ENCODE results near the gene FARP2. TPM values are rescaled to one million over a fixed set of nuclear protein-coding genes. Genes with fewer than 3 reads are reported as not detected.

The FARP2 gene, protein sequence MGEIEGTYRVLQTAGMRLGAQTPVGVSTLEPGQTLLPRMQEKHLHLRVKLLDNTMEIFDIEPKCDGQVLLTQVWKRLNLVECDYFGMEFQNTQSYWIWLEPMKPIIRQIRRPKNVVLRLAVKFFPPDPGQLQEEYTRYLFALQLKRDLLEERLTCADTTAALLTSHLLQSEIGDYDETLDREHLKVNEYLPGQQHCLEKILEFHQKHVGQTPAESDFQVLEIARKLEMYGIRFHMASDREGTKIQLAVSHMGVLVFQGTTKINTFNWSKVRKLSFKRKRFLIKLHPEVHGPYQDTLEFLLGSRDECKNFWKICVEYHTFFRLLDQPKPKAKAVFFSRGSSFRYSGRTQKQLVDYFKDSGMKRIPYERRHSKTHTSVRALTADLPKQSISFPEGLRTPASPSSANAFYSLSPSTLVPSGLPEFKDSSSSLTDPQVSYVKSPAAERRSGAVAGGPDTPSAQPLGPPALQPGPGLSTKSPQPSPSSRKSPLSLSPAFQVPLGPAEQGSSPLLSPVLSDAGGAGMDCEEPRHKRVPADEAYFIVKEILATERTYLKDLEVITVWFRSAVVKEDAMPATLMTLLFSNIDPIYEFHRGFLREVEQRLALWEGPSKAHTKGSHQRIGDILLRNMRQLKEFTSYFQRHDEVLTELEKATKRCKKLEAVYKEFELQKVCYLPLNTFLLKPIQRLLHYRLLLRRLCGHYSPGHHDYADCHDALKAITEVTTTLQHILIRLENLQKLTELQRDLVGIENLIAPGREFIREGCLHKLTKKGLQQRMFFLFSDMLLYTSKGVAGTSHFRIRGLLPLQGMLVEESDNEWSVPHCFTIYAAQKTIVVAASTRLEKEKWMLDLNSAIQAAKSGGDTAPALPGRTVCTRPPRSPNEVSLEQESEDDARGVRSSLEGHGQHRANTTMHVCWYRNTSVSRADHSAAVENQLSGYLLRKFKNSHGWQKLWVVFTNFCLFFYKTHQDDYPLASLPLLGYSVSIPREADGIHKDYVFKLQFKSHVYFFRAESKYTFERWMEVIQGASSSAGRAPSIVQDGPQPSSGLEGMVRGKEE
- total RNA-seq (2022; extraction: Qiagen RNA extraction), result 22.9 to 31.5 TPM (median 29.2 TPM) in 5 replicates

DNA sequence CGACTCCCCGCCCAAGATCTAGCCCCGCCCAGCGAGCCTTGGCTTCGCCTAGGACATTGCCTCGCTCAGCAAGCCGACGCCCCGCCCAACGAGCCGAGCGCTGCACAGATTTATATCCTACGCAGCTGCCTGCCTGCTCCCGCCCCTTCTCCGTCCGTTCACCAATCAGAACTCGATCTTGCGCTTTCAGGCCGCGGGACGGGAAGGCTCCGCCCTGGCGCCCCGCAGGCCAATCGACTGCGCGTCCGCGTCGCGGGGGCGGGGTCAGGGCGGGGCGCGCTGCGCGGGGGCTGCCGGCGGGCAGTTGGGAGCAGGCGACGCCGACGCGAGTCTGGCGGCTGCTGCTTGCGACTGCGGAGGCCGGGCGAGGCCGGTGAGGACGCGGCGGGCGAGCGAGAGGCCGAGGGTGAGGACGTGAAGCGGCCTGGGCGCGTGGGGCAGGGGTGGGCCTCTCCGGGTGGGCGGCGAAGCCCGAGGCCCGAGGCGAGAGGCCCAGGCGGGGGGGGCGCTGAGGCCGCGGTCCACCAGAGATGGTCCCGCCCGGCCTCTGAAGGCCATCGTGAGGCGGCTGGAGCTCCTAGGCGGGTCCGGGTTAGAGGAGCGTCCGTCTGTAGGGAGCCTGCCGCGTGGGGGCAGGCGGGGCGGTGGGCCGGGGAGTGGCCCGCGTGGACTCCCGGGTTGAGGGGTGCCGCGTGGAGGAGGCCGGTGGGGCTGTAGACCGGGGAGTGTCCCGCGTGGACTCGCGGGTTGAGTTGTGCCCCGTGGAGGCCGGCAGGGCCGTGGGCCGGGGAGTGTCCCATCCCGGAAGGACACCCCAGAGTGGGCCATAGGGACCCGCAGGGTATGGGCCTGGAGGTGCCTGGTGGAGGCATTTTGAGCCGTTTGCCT lies at the start of gene FARP2:
FARP2 (plus strand) TSS at position 303 of the 888 bp plus-strand sequence. CDS start 16,823 bp downstream, outside the sequence.

DNA sequence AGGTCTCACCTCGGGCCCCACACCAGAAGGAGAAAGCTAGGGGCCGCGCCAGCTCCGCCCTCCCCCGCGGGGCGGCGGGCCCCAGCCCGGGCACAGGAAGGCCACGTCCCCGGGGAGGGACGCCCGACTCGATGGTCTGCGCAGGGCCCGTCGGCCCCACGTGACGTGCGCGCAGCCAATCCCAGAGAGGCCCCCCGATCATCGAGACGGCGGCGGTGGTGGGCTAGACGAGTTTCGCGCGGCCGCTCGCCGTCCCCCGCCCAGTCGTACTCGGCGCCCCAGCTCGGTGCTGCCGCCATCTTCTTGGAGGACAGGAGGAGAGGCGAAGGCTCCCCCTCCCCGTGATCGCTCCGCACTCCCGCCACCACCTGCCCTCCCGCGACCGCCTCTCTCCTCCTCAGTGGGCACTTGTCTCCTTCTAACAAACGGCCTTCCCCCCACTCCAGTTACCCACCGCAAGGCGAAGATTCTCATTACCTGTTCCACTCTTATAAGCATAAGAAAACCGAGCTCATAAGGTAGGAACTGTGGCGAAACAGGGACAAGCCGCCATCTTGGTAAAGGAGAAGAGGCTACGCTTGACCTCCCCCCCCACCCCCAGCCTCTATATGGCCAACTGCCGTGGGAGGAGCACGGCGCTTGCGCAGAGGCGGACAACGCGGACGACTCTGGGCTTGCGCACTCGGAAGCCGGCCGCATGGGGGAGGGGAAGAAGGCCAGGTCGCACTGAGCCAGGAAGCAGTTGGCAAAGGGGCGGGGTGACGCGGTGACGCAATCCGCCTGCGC lies 40.8 kb upstream of the FARP2 start, which contains the start of gene HDLBP:
HDLBP (minus strand) TSS at position 580 of the 786 bp plus-strand sequence. CDS start 48,803 bp downstream, outside the sequence.

DNA sequence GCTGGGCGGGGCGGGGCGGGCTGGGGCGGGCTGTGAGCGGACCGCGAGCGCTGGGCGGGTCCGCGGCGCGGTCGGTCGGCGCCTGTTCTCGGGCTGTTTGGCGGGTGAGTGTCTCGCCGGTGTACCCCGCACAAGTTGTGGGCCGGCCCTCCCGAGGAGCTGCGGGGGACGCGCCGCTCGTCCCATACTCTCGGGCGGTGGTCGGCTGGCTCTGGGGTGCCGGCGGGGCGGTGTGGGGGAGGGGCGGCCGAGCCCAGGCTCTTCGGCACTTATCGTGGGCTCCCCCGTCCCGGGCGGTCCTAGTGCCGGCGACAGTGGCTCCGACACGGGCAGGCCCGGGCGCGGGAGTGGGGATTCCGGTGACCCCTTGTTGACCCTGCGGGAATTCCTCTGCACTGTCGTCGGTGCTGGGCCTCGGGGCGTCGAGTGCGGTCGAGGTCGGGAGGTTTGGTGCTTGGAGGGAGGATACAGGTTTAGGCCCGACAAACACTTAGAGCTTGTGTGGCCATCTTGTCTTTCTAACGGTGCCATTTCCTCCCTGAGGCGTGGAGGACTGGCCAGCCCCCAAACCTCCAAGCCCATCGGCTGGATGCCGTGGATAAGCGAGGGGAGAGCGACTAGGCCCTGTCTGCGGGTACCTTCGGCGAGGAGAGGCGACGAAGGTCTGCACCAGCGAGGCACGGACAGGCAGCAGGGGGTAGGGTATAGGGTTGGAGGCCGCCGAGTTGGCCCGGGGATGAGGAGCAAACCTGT lies 40.0 kb upstream of the FARP2 start, which contains the start of gene SEPTIN2:
SEPTIN2 (plus strand) TSS at position 47 of the 753 bp plus-strand sequence. CDS start 8,308 bp downstream, outside the sequence.

DNA sequence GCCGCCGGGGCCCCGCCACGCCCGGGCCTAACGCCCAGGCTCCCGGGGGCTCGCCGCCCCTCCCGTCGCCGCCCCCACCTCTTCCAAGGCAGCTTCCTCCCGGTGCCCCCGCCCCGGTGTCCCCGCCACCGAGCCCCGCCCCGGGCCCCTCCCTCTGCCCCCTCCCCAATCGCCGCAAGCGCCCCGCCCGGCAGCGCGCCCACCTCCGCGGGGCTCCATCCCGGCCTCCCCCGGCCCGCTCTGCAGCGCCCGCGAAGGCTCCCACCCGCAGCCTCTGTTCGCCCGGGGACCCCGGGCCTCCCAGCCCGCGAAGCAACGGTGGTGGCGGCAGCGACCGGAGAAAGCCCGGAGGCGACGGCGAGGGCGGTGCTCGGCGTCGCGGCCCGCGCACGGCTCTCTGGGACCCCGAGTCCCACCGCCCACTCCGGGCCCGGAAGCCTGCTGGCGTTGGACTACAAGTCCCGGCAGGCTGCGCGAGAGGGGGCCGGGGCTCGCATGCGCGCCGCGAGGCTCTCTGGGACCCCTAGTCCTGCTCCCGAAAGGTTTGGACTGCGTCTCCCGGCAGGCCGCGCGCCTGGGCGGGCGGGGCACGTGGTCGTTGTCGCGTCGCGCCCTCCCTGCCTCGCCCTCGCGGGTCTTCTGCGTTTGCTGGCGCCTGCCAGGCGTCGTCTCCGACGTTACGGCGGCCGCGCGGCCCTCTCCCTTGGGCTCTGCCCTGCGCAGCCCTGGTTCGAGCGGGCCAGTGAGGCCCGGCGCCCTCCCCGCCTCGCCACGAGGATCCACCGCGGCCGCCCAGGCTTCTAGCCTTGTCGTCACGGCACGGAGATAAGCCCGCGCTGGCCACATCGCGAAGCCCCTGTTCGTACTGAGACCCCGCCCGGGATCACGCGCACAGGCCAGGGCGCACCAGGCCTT lies 152.4 kb downstream of the FARP2 start, which contains the start of gene STK25:
STK25 (minus strand) TSS at position 345 of the 915 bp plus-strand sequence. CDS start 549 bp downstream, outside the sequence.

Other genes starting within 250 kb of the FARP2 start
- gene PASK, start 206.8 kb upstream of the FARP2 start, total RNA-seq (2022; extraction: Qiagen RNA extraction), result 6.3 to 8.4 TPM (median 7.7 TPM) in 5 replicates
- gene PPP1R7, start 205.8 kb upstream of the FARP2 start, total RNA-seq (2022; extraction: Qiagen RNA extraction), result 57.5 to 67.0 TPM (median 62.4 TPM) in 5 replicates
- 1.7 to 2.3 TPM (median 2.1 TPM) in 5 replicates for gene ANO7, start 167.6 kb upstream of the FARP2 start, total RNA-seq (2022; extraction: Qiagen RNA extraction)
- 251 to 272 TPM (median 258 TPM) in 5 replicates for gene HDLBP, start 40.6 kb upstream of the FARP2 start, total RNA-seq (2022; extraction: Qiagen RNA extraction)
- gene SEPTIN2, start 40.4 kb upstream of the FARP2 start, total RNA-seq (2022; extraction: Qiagen RNA extraction), result 232 to 336 TPM (median 263 TPM) in 5 replicates
- 97.3 to 112 TPM (median 106 TPM) in 5 replicates for gene STK25, start 152.3 kb downstream of the FARP2 start, total RNA-seq (2022; extraction: Qiagen RNA extraction)
- 27.7 to 38.3 TPM (median 35.8 TPM) in 5 replicates for gene BOK, start 202.5 kb downstream of the FARP2 start, total RNA-seq (2022; extraction: Qiagen RNA extraction)

Data from A549 treated with Hydrocortisone at 1 μM for 4 hours (cell line).